PC-9 (cell line): ENCODE data around the gene ADARB2.

Experiments
- EZH2 ChIP-seq: fragments of 200-600 bp; sonication (generic); IDR thresholded peaks from 2 replicates; pipeline ENCODE4 v1.8.0; 2017; ENCODE audit warnings: antibody characterized with exemption, low read depth
- TF ChIP-seq, protein P1 (sequence below): fragments of 200-600 bp; sonication (generic); conservative IDR thresholded peaks from 2 replicates; pipeline ENCODE4 v1.6.1; 2017; ENCODE audit warnings: mixed run types, antibody characterized with exemption, mild to moderate bottlenecking, moderate library complexity

- TF ChIP-seq, protein P1, sequence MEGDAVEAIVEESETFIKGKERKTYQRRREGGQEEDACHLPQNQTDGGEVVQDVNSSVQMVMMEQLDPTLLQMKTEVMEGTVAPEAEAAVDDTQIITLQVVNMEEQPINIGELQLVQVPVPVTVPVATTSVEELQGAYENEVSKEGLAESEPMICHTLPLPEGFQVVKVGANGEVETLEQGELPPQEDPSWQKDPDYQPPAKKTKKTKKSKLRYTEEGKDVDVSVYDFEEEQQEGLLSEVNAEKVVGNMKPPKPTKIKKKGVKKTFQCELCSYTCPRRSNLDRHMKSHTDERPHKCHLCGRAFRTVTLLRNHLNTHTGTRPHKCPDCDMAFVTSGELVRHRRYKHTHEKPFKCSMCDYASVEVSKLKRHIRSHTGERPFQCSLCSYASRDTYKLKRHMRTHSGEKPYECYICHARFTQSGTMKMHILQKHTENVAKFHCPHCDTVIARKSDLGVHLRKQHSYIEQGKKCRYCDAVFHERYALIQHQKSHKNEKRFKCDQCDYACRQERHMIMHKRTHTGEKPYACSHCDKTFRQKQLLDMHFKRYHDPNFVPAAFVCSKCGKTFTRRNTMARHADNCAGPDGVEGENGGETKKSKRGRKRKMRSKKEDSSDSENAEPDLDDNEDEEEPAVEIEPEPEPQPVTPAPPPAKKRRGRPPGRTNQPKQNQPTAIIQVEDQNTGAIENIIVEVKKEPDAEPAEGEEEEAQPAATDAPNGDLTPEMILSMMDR: no peak
- TF ChIP-seq EZH2: no peak
Measured at GRCh38 chr10:1206101-1206500, 531.2 kb downstream of the ADARB2 start.
